ENCODE results near the gene ANO1. TPM values are rescaled to one million over a fixed set of nuclear protein-coding genes. Genes with fewer than 3 reads are reported as not detected.

ANO1 gene
- total RNA-seq, 1 experiment from 2014 or later: 10.9 TPM

- H2AFZ ChIP-seq (ENCODE audit: low read length): no peak overlapping the region
- no peak overlapping the region for H3K56ac ChIP-seq (ENCODE audit: insufficient read length, low read depth, low read length)
- no peak overlapping the region for H3K9ac ChIP-seq (ENCODE audit: extremely low read depth, insufficient read length, low read length)
- no peaks in the 10 kb centered on the region for H3K4me1 ChIP-seq (ENCODE audit: insufficient read depth, low read length)
- no peak overlapping the region for H3K4me3 Mint-ChIP-seq
- H3K27ac Mint-ChIP-seq: no peak overlapping the region
- H3K4ac ChIP-seq (ENCODE audit: low read depth, low read length): no peak overlapping the region
- H3K4me2 ChIP-seq (ENCODE audit: insufficient read depth, insufficient read length, low read length): no peak overlapping the region
- no peak overlapping the region for H2BK20ac ChIP-seq (ENCODE audit: low read depth, low read length, poor library complexity, severe bottlenecking)
- H3K9me3 Mint-ChIP-seq: peaks cover 0 to 2% of the 10 kb centered on the region in 2 experiments; a peak in 1 of 5 replicates
- H3K23me2 ChIP-seq (ENCODE audit: insufficient read length, low read depth, low read length, poor library complexity, severe bottlenecking): no peaks in the 10 kb centered on the region
- H4K91ac ChIP-seq (ENCODE audit: insufficient read length, low read depth, low read length): no peak overlapping the region
- H3K18ac ChIP-seq (ENCODE audit: insufficient read length, low read depth, low read length): no peak overlapping the region
- no peak overlapping the region for H3K14ac ChIP-seq (ENCODE audit: insufficient read depth, low read length)
- no peaks in the 10 kb centered on the region for H3K79me2 ChIP-seq (ENCODE audit: insufficient read depth, low read length)
- H3K36me3 Mint-ChIP-seq (ENCODE audit: insufficient read depth in 1 of 3, low read depth in 3 of 3): no peaks in the 10 kb centered on the region
- H2AK5ac ChIP-seq (ENCODE audit: insufficient read length, low read length): no peak overlapping the region
- peaks cover 6% of the 10 kb centered on the region for H3K27me3 Mint-ChIP-seq (ENCODE audit: low read depth)
- H2BK120ac ChIP-seq (ENCODE audit: low read depth, low read length, poor library complexity, severe bottlenecking): no peak overlapping the region
- H3K9me3 ChIP-seq (ENCODE audit: control insufficient read depth, low read depth, low read length): no peaks in the 10 kb centered on the region
- H2BK5ac ChIP-seq (ENCODE audit: insufficient read length, low read length): no peak overlapping the region
- TF ChIP-seq, protein P1, sequence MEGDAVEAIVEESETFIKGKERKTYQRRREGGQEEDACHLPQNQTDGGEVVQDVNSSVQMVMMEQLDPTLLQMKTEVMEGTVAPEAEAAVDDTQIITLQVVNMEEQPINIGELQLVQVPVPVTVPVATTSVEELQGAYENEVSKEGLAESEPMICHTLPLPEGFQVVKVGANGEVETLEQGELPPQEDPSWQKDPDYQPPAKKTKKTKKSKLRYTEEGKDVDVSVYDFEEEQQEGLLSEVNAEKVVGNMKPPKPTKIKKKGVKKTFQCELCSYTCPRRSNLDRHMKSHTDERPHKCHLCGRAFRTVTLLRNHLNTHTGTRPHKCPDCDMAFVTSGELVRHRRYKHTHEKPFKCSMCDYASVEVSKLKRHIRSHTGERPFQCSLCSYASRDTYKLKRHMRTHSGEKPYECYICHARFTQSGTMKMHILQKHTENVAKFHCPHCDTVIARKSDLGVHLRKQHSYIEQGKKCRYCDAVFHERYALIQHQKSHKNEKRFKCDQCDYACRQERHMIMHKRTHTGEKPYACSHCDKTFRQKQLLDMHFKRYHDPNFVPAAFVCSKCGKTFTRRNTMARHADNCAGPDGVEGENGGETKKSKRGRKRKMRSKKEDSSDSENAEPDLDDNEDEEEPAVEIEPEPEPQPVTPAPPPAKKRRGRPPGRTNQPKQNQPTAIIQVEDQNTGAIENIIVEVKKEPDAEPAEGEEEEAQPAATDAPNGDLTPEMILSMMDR (conservative IDR thresholded peaks at IDR 0.05): no peak
- no peaks in the 10 kb centered on the region for H3K79me1 ChIP-seq (ENCODE audit: insufficient read depth, low read depth, low read length, poor library complexity, severe bottlenecking)
- H3K4me1 Mint-ChIP-seq: no peaks in the 10 kb centered on the region
- H4K5ac ChIP-seq (ENCODE audit: insufficient read length, low read depth, low read length): no peak overlapping the region
- no CpG with 5 or more reads among the region's 9 CpGs for WGBS (ENCODE audit: extremely low coverage, insufficient read length, low lambda C conversion rate)
- H3K27me3 ChIP-seq (ENCODE audit: insufficient read depth, low read length): no peaks in the 10 kb centered on the region
- no peak overlapping the region for H2BK15ac ChIP-seq (ENCODE audit: low read depth, low read length)
- H3K27ac ChIP-seq (ENCODE audit: insufficient read length, low read depth, low read length): no peak overlapping the region
- no peak overlapping the region for H4K8ac ChIP-seq (replicated peaks; ENCODE audit: insufficient read length, low read depth, low read length)
- DNase-seq: no peak
- no peaks in the 10 kb centered on the region for H4K20me1 ChIP-seq (ENCODE audit: control insufficient read depth, insufficient read depth, insufficient read length)
- no peak overlapping the region for H2BK12ac ChIP-seq (ENCODE audit: insufficient read length, low read depth, low read length)
- H3K23ac ChIP-seq (ENCODE audit: insufficient read length, low read depth, low read length): no peak overlapping the region
- H3T11ph ChIP-seq (ENCODE audit: low read length): no peak overlapping the region
Observed at GRCh38 chr11:70233962-70234361, 155.8 kb downstream of the ANO1 start.

Other genes with a start within 250 kb of the ANO1 start
- 51.1 and 52.2 TPM in 2 replicates for gene FADD, start 125.0 kb downstream of the ANO1 start, total RNA-seq (2021)
- 59.2 and 63.4 TPM in 2 replicates for gene PPFIA1, start 192.4 kb downstream of the ANO1 start, total RNA-seq (2021)

All from H9 (cell line).